ENCODE measurements around the gene RAX. TPM values are rescaled to one million over a fixed set of nuclear protein-coding genes. Genes with fewer than 3 reads are reported as not detected.

The RAX gene
- total and polyA plus RNA-seq, 2 of the 4 experiments (the other 2 are of a cell fraction) = not detected

DNA sequence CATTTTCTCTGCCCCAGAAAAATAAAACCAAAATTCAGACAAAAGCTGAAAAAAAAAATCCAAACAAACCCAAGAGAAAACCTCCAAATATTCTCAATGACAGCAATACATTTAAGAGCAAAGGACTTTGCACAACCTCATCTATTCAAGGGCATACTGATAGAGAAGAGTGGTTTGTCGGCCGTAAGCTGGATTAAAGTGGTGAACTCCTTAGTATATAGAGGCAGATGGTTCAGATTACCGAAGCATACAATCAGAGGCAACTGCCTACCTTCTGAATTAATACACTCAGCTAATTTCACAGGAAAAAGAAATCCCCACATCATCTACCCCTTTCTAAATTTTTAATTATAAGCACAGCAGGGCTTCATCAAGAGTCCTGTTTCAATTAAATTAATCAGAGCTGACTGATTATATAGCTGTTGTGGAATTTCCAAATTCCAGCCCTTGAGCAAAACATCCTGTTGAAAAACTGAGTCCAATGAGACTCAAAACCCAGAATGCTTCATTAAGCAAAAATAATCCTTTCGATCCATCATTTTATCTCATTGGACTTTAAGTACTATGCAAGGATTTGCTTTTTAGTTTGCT lies 45.3 kb upstream of the RAX start, which contains the start of gene CPLX4:
TSS of gene CPLX4 (minus strand) at position 190 of the 591 bp plus-strand sequence. CDS start at position 3, 187 bp downstream.
- H2AK5ac ChIP-seq (ENCODE audit: low read depth, low read length) = no peak within 1 kb of the TSS
- H3K79me1 ChIP-seq (ENCODE audit: low read depth in 1 of 2, low read length in 2 of 2) = no peaks in the 10 kb centered on the region
- H2AK9ac ChIP-seq (replicated peaks; ENCODE audit: low read depth, low read length, poor library complexity) = no peak within 1 kb of the TSS
- CTCF ChIA-PET = interaction anchor here (1.2 to 3.1 kb wide), 2 partner anchors 84 to 469 kb away, joined by 3 to 9 read pairs; no protein-coding TSS in a partner anchor
- no peak within 1 kb of the TSS for H3K27ac ChIP-seq (ENCODE audit: insufficient read depth, low read length)
- H3K9me3 ChIP-seq (ENCODE audit: control insufficient read depth, insufficient read depth, low read length) = no peaks in the 10 kb centered on the region
- peaks cover 19% of the 10 kb centered on the region for H3K27me3 ChIP-seq (ENCODE audit: control insufficient read depth, insufficient read depth, low read length)
- H3K14ac ChIP-seq (replicated peaks; ENCODE audit: low read depth, low read length) = no peak within 1 kb of the TSS
- BruUV-seq (replicated peaks) = no TSS peak
- no CpG with 5 or more reads among the region's 4 CpGs for WGBS, 2 experiments (ENCODE audit: extremely low coverage in 2 of 2, insufficient read length in 1 of 2)
- H3K56ac ChIP-seq (ENCODE audit: extremely low read depth, insufficient read depth, low read length) = no peak within 1 kb of the TSS
- ATAC-seq (ENCODE audit: low read depth) = no peak
- no peak within 1 kb of the TSS for H3K4ac ChIP-seq (ENCODE audit: low read depth, low read length)
- H3K9me1 ChIP-seq (ENCODE audit: insufficient read depth, low read length) = no peaks in the 10 kb centered on the region
- TF ChIP-seq, protein P1, sequence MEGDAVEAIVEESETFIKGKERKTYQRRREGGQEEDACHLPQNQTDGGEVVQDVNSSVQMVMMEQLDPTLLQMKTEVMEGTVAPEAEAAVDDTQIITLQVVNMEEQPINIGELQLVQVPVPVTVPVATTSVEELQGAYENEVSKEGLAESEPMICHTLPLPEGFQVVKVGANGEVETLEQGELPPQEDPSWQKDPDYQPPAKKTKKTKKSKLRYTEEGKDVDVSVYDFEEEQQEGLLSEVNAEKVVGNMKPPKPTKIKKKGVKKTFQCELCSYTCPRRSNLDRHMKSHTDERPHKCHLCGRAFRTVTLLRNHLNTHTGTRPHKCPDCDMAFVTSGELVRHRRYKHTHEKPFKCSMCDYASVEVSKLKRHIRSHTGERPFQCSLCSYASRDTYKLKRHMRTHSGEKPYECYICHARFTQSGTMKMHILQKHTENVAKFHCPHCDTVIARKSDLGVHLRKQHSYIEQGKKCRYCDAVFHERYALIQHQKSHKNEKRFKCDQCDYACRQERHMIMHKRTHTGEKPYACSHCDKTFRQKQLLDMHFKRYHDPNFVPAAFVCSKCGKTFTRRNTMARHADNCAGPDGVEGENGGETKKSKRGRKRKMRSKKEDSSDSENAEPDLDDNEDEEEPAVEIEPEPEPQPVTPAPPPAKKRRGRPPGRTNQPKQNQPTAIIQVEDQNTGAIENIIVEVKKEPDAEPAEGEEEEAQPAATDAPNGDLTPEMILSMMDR (conservative IDR thresholded peaks at IDR 0.05; ENCODE audit: low read depth, low read length) = no peak
- TF ChIP-seq MXI1 (IDR thresholded peaks at IDR 0.05; ENCODE audit: borderline replicate concordance, low read depth, low read length) (no peak), SMC3 (IDR thresholded peaks at IDR 0.05; ENCODE audit: low read depth, low read length) (no peak), BHLHE40 (IDR thresholded peaks at IDR 0.05; ENCODE audit: low read depth, low read length) (no peak), NFE2L2 (IDR thresholded peaks at IDR 0.05; ENCODE audit: low read depth, low read length) (no peak), MAZ (IDR thresholded peaks at IDR 0.05; ENCODE audit: borderline replicate concordance, low read depth, low read length) (no peak), CEBPB (IDR thresholded peaks at IDR 0.05; ENCODE audit: low read depth, low read length) (no peak), RAD21 (IDR thresholded peaks at IDR 0.05; ENCODE audit: low read length) (no peak), CHD1 (IDR thresholded peaks at IDR 0.05; ENCODE audit: low read depth, low read length) (no peak), FOS (IDR thresholded peaks at IDR 0.05; ENCODE audit: low read depth, low read length) (no peak), RCOR1 (IDR thresholded peaks at IDR 0.05; ENCODE audit: insufficient replicate concordance, low read length) (no peak), MAFK (IDR thresholded peaks at IDR 0.05; ENCODE audit: low read depth, low read length) (no peak), RFX5 (IDR thresholded peaks at IDR 0.05; ENCODE audit: low read depth, low read length) (no peak), POLR2A (IDR thresholded peaks at IDR 0.05; ENCODE audit: low read depth, low read length) (no peak)
- TF ChIP-seq, protein P2, sequence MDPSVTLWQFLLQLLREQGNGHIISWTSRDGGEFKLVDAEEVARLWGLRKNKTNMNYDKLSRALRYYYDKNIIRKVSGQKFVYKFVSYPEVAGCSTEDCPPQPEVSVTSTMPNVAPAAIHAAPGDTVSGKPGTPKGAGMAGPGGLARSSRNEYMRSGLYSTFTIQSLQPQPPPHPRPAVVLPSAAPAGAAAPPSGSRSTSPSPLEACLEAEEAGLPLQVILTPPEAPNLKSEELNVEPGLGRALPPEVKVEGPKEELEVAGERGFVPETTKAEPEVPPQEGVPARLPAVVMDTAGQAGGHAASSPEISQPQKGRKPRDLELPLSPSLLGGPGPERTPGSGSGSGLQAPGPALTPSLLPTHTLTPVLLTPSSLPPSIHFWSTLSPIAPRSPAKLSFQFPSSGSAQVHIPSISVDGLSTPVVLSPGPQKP (IDR thresholded peaks at IDR 0.05; ENCODE audit: borderline replicate concordance, low read depth, low read length) = no peak
- TF ChIP-seq, protein P3, sequence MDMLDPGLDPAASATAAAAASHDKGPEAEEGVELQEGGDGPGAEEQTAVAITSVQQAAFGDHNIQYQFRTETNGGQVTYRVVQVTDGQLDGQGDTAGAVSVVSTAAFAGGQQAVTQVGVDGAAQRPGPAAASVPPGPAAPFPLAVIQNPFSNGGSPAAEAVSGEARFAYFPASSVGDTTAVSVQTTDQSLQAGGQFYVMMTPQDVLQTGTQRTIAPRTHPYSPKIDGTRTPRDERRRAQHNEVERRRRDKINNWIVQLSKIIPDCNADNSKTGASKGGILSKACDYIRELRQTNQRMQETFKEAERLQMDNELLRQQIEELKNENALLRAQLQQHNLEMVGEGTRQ (IDR thresholded peaks at IDR 0.05; ENCODE audit: low read depth, low read length) = no peak
- no peak within 1 kb of the TSS for H3K18ac ChIP-seq (ENCODE audit: low read depth, low read length)
- no peak within 1 kb of the TSS for H3K23ac ChIP-seq (ENCODE audit: low read depth, low read length)
- no peak within 1 kb of the TSS for H4K8ac ChIP-seq (ENCODE audit: low read depth in 2 of 2, low read length in 2 of 2)
- no peak within 1 kb of the TSS for H3K4me3 ChIP-seq (ENCODE audit: insufficient read depth, low read depth, low read length)
- no peak within 1 kb of the TSS for H3K9ac ChIP-seq (ENCODE audit: low read depth, low read length)
- no peak within 1 kb of the TSS for H2BK20ac ChIP-seq (ENCODE audit: low read depth, low read length)
- intact Hi-C loops (cut with micrococcal nuclease) (loop anchor here (5.0 kb wide), 1 partner anchor 64 kb away; no protein-coding TSS in a partner anchor), dilution Hi-C loops (cut with HindIII; ENCODE audit: low sequenced_read_pairs, unreplicated experiment) (no loop called here), in situ Hi-C loops (cut with MboI; ENCODE audit: low sequenced_read_pairs) (no loop called here)
- H2BK15ac ChIP-seq (ENCODE audit: low read depth, low read length) = no peak within 1 kb of the TSS
- no peak within 1 kb of the TSS for H4K91ac ChIP-seq (ENCODE audit: insufficient read depth, low read depth, low read length)
- no peak within 1 kb of the TSS for H4K5ac ChIP-seq (ENCODE audit: low read depth, low read length)
- no peak within 1 kb of the TSS for H2BK120ac ChIP-seq (ENCODE audit: low read depth, low read length)
- no peak within 1 kb of the TSS for H3K4me2 ChIP-seq (ENCODE audit: low read depth, low read length)
- no peaks in the 10 kb centered on the region for H4K20me1 ChIP-seq (ENCODE audit: insufficient read depth, low read length)
- no peaks in the 10 kb centered on the region for H3K36me3 ChIP-seq (ENCODE audit: control insufficient read depth, insufficient read depth, low read length)
- DNase-seq = no peak
- H2AFZ ChIP-seq (replicated peaks; ENCODE audit: low read length, poor library complexity) = no peak within 1 kb of the TSS
- H2BK5ac ChIP-seq (ENCODE audit: low read depth, low read length, poor library complexity, severe bottlenecking) = no peak within 1 kb of the TSS
- no peaks in the 10 kb centered on the region for H3K4me1 ChIP-seq (ENCODE audit: control insufficient read depth, insufficient read depth, low read length)
- POLR2A ChIA-PET (ENCODE audit: unreplicated experiment) = no interaction called here

All from IMR-90 (cell line).